CD4-positive, alpha-beta T cell treated with Interleukin-4 for 4 hours (primary cell): Measurements from ENCODE around the gene CTIF.

ENCODE experiments used
- DNase-seq: peaks from one replicate; pipeline ENCODE4 v3.0.0-alpha.2; 2020

The CTIF gene

DNA sequence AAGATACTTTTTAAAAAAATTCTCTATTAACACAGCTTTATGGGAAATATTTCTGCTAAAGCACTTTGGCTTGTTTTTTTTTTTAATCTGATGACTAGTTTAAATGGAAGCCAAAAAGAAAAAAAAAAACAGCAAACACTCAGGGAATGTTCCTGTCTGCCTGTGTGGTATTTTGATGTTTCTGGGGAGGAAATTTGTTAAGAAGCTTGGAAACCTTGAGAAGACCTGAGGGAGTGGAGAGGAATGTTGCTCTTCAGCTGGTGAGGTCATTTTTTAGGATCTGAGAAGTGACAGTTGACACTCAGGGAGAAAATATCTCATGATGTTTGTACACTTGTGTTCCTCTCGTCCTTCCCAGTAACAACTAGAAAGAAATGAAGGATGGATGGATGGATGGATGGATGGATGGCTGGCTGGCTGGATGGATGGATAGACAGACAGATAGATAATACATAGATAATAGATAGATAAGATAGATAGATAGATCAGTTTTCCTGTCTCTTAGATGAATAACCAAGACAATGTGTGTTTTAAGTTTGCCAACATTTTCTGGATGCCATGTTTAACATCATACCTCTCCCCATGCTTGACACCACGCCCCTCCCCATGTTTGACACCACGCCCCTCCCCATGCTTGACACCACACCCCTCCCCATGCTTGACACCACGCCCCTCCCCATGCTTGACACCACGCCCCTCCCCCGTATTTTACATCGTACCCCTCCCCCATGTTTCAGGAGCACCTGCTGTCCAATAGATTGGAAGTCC lies 84.8 kb downstream of the CTIF start:
- no peak for DNase-seq

DNA sequence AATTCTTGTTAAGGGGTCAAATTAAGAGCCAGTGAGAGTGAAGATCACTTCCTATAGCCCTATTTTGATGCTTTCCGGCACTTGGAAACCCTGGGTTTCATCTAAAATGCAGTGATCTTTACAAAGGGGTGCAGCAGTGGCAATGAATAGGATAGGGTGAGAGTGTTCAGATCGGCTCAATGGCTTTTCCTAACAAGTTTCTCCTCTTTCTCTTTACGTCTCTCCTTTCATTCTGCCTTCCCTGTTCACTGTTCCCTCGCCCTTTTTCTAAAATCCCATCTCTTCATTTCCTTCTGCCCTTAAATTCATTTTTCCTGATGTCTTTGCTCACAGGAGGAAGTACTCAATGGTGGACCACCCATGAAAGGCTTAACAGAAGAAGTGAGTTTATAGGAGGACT lies 86.0 kb downstream of the CTIF start:
- no peak for DNase-seq

DNA sequence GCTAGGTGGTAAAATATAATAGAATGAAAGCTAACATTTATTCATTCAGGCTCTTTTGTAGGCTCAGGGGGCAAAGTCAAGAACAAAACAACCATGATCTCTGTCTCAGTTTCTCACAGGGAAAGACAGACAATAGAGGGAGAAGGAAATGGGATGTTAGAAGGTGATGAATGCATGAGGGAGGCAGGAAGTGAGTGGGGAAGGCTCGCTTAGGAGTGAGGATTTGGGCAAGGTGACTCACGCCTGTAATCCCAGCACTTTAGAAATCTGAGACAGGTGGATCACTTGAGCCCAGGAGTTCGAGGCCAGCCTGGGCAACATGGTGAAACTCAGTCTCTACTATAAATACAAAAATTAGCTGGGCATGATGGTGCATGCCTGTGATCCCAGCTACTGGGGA lies 88.4 kb downstream of the CTIF start:
- no peak for DNase-seq

DNA sequence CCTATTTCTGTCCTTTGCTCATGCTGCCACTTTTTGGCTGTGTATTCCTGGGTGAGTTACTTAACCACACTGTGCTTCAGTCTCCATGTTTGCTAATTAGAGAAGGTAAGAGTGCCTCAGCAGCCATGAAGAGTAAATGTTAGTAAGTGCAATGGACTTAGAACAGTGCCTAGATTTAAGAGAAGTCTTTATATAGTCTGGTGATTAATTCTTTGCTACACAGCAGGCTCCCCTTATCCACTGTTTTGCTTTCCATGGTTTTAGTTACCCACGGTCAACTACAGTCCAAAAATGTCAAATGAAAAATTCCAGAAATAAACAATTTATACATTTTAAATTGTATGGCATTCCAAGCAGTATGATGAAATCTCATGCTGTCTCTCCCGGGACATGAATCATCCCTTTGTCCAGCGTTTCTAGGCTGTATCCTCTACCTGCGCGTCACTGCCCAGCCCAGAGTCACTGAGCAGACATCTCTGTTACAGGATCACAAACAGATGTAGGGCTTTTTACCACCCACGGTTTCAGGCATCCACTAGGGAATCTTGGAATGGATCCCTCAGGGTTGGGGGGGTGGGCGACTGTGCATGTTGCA lies 91.0 kb downstream of the CTIF start:
- no peak for DNase-seq

DNA sequence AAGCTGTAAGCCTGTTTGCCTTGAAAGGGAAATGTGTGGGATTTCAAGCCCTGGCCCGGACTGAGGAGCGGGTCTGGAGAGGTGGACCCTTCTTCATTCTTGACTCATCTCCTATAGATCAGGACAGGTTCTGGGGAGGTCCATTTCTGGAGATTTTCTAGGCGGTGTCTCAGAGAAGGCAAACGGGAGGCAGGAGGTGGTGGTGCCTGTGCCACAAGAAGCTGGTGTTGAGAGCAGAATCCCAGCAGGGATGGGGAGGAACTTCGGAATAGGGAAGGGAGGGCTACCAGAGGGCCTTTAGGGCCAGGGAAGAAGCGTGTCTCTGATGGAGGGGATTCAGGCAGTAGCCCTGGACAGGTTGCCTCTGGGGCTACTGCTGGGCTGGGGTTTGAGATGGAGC lies 93.0 kb downstream of the CTIF start:
- DNase-seq, result no peak

DNA sequence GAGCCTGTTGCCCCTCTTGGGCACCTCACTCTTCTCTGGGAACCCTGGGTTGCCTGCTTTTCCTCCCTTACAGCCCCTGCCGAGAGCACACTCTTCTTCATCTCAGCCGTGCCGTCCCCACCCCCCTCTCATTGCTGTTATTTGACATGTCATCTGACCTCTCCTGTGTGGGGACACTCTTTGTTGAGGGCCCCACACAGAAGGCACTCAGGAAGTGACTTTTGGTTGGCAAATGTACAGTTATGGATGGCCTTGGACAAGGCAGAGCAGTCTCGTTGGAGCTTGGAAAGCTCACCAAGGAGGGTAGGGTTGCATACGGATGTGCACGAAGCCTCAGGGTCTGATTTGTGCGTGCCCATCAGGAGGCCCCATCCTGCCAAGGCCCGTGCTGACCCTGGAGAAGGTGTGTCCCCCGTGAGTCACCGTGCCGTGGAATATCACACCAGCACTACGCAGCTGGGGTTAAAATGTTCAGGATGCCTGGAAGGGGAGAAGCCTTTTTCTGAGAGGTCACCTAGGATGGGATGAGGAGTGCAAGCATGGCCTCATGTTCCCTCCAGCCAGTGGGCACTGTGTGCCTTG lies 93.9 kb downstream of the CTIF start:
- DNase-seq, result no peak

DNA sequence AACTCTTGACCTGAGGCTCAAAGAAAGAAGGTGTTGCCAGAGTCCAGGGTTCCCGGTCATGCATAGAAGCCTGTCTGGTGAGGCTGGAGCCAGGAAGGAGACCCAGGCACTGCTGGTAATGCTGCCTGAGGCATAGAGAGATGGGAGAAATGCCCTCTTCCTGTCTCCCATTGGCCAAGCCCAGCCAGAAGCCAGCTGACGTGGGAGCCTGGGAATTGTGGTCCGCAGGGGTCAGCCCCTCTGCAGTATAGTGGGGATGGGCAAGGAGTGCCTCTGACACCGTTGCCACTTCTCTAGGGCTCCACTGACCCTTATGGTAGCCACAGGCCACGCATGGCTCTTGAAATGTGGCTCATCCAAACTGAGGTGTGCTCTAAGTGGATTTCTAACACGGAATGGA lies 95.7 kb downstream of the CTIF start:
- no peak for DNase-seq

DNA sequence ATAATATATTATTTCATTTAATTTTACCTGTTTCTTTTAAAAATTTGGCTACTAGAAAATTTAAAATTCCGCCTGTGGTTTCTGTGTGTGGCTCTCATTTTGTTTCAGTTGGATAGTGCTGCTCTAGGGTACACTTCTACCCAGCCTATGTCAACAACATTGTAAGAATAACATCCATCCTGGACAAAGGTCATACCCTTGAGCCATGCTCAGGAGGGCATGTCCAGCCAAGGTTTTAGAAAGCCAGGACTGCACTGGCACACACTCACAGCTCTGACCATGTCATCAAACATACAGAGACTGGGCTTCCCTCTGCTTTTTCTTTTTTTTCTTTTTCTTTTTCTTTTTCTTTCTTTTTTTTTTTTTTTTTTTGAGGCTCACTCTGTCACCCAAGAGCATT lies 96.1 kb downstream of the CTIF start:
- DNase-seq, result no peak

DNA sequence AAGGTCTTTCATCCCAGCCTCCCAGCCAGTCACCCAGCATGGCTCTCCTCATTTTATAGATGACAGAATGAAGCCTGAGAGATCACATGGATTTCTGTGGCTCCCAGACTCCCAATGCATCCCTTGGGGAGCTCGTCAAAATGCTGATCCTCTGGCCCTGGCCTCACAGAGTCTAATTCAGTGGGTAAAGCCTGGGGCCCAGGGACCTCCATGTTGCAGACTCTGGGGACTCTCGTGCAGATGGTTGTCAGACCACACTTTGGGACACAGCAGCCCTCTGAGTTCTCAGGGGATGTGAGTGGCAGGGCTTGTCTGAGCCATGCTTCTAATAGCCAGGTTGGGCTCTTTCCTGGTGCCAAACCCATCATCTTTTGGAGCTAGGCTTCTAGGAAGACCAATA lies 97.0 kb downstream of the CTIF start:
- DNase-seq, result no peak

DNA sequence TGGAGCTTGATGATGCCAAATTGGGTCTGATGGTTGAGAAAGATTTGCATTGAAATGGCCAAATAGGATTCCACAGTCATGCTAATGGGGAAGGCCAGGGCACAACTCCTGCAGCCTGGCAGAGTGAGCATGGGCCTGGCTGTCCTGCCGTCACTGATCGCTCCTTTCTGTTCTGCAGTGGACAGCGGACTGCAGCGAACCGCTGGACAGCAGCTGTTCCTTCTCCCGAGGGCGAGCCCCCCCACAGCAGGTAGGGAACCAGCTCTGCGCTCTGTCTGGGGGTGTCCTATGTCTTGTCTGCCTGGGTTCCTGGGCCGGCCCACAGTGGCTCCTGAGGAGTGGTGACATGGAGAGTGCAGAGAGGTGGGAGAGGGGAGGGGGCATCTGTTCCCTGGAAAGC lies 97.6 kb downstream of the CTIF start:
- no peak for DNase-seq

DNA sequence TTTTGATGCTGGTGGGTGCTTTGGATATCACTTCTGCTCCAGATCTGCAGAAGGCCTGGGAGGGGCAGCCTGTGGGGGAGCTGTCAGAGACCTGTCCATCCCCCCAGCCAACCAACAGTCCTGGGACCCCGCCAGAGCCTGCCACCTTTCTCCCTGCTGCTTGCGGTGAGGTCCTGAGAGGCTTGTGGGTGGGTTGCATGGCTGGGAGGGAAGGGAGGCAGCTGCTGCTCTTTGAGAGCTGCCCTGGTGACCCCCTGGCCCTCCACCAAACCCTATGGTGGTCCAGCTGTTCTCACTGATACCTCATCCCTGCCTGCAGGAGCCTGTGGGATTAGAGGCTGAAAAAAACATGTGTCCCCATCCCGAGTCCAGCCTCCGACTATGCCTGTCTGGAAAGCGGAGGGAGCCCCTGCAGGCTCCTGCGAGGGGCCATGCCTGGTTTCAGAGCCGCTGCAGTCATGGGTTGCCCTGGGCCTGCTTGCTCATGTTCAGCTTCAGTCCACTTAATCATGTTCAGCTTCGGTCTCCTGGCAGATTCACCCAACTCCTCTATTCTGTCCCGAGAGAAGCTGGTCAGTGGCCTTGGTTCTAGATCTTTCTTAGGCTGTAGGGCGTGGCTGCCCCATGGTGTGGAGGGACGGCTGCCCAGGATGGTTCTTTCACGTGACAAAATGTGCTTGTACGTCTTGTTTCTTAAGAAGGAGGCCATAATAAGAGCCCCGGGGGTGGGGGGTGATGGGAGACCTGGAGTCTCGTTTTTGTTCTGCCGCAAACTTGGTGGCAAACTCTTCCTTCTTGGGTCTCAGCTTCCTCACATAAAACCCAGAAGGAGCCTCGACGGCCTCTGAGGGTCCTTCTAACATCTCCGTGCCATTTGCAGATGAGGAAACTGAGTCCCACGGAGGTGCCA lies 98.5 kb downstream of the CTIF start:
- DNase-seq, result no peak

DNA sequence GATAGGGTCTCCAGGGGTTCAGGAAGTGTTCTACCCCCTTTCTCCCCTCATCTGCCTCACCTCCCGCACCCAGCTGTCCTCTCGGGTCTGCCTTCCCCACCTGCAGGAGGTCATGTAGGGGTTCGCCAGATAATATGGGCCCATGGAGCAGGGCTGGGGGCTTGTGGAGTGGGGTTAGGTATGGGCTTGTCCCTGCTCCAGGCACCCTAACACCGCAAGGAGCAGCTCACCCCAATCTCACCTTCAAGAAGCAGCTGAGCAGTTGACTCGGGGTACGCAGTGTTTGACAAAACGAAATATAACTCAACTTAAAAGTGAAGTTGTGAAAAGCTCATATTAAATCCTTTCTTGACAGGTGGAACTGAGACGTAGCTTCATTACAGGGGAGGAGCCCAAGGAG lies 99.6 kb downstream of the CTIF start:
- DNase-seq, result no peak

DNA sequence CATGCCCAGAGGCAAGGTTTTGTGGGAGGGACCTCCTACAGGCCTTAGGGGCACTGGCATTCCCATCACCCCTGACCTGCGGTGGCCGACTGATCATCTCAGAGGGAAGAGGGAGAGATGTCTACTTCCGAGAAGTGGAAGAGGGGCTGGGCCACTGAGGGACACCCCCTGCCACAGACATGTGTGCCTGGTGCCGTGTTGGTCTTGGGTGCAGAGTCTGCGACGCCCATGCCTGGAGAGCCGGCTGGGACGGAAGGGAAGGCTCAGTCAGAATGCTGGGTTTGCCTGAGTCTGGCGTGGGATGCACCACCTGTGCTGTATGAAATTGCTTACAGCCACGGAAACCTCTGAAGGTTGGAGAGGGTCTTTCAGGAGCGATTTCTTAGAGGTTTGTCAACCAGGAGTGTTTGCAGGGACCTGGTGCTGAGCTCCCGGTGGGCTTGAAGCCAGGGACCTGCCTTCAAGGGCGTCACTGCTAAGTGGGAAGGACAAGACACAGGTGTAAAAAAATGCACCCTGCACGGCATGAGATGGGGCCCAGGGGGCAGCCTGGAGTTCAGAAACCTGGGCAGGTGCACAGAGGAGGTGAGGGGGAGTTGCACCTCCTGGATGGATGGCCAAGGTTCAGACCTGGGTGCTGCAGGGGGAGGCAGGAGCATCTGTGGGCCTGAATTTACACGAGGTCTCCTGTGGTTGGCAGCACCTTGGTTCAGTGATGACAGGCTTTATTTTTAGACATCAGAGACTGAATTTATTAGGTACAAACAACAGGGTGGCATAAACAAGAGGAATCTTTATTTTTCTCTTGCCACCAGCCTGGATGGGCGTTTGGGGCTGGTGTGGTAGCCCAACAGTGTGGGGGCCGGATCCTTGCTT lies 100.3 kb downstream of the CTIF start:
- DNase-seq, result no peak

DNA sequence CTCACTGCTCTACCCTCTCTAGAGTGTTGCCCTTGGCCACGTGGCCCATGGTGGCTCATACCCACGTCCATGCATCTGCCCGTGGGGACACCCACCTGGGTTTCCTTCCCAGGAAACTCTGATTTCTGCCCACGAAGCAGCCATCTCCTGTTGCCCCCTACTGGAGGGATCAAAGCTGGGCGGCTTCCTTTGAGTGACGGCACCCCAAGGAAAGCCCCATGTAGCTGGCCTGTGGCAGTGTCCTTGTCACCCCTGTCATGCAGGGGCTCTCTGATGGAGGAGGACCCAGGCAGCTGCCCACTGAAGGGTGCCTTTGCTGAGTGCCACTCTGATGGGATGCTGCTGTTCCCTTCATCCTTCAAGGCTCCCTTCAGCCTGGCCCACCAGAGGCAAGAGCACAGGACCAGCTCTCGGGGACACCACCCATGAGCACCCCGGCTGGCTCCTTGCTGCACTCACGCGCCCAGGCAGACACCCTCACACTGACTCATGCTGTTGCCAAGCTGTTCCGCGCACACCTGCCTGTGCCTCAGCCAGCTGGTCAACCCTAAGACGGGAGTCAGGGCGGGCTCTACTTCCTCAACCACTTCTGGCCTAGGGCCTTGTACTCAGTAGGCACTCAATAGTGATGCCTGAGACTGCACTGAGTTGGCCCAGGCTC lies 101.1 kb downstream of the CTIF start:
- DNase-seq, result no peak

DNA sequence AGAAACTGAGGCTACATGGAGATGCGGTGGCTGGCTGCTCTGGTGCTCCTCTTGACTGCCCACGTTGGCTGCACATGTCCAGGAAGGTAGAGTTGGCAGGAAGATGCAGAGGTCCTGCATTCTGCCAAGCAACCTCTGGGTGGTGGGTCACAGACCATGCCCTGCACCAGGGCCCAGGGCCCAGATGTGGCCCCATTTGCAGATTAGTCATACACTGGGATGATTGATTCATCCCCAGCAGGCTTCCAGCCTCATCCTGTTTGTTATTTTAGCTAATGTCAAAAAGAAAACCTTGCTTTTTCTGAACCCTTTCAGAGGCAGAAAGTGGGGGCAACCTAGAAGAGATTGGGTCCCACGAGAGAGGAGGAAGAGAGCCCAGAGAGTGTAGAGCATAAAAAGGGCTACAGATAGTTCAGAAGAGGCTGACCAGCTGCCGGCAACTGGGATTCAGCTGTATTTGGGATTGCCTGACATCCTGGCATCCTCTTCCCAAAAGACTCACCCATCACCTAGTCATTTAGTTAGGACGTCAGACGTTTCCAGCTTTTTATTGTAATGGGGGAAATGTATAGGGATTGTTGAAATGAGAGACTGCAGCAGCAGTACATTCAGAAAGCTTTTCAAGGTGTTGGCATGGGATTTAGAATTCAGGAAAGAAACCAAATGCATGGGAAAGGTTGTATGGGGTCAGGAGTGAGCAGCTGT lies 101.9 kb downstream of the CTIF start:
- DNase-seq, result no peak

DNA sequence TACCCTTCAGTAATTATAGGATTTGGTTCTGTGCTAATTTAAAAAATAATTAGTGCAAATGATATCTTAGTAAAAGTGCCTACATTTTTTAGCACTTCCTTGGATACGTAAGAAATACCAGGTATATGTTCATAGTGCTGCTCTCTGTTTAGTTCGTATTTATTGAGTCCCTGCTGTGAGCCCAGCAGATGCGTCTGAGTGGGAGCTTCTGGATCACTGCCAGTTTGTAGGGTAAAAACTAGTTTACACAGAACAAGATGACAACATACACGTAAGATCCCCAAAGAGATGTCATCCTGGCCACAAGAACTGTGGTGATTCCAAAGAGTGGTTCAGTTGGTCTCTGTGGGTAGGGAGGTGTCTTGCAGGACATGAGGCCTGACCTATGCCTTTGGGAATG lies 103.2 kb downstream of the CTIF start:
- no peak for DNase-seq

DNA sequence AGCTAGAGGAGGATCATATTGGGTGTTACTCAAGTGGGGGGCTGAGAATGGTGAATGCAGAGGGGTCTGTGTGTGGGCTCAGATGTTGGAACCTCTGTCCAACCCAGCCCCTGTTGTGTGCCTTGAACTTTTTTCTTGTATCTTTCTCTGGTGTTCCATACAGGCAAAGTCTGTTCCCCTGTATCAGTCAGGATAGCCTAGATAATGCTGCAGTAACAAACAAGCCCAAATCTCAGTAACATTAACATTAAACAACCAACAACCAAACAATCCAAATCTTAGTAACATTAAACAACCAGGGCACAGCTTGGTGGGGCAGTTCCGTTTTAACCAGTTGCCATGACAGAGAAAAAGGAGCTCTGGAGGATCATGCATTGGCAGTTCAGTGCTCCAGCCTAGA lies 103.7 kb downstream of the CTIF start:
- no peak for DNase-seq

DNA sequence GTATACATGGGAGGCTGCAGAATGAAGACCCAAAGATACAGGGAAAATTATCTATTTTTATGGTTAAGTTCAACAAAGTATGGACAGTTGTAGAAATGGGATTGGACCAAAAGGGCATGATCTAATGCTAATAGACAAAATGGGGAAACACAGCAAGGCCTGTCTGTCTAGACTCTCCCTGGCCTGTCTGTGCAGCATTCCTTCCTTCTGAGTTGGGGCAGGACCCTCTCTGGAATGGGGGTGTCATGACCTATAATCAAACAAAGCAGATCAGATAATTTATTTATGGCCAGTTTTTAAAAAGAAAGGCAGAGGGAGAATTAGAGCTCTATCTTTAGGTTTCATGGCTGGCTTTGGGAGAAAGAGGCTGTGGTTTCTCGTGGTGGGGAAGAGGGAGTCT lies 104.4 kb downstream of the CTIF start:
- no peak for DNase-seq

DNA sequence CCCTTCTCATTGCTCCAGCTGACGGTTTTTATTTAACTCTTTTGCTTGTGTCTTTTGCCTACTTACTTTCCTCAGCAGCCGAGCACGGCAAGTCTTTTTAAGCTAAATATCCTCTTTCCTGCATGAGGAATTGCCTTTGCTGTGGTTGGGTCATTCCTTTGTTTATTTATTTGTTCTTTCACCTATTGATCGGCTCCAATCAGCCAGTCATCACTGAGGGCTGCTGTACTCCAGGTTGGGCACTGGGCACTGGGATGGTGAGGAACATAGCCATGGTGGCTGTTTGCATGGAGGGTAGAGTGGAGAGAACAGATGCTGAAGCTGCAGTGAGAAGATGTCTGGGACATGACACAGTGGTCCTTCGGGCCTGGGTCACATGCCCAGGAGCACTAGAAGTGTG lies 105.2 kb downstream of the CTIF start:
- no peak for DNase-seq

DNA sequence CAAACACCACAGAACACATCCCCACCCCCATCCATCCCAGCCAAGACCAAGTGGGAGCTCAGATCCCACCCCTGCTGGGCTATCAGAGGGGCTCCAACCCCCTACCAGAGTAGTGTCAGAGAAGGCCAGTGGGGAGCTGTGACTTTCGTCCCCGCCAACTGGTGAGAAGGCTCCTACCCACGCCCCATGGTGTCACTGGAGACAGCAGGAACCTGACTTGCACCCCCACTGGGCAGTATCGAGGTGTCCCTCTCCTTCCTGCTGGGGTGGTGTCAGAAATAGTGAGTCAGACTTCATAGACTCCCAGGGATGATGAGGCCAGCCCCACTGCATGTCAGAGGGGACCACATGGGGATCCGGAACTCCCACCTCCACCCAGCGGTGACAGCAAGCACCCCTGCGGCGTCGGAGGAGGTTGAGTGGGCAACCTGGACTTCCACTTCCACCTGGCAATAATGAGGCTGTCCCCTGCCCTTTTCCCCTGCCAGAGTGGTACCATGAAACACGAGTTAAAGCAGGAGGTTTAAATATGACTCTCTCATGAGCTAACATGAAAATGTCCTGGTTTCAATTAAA lies 106.7 kb downstream of the CTIF start:
- no peak for DNase-seq

DNA sequence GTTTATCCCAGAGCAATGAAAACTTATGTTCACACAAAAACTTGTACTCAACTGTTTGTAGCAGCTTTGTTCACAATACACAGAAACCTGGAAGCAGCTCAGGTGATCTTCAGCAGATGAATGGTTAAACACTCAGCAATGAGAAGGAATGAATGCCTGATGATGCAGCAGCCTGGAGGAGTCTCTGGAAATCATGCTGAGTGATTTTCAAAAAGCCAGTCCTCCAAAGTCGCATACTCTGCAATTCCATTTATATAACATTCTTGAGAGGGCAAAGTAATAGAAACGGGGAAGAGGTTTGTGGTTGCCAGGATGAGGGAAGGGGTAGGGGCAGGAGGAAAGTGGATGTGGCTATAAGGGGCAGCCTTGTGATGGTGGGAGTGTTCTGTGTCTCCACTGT lies 108.1 kb downstream of the CTIF start:
- no peak for DNase-seq
